GM19455 (cell line): ENCODE results near the gene TRIM46.
"Not testable (repeated sequence)": the region's sequence is repeated elsewhere in the genome, so short reads cannot be mapped to it uniquely, and the experiment has no call there.

Experiments
- ATAC-seq: cut with Tn5 transposase; IDR thresholded peaks from one replicate; pipeline ENCODE4 v1.9.1; 2021; ENCODE audit not compliant: unreplicated experiment

The TRIM46 gene

GRCh38 chr1:155137154-155137949 lies 36.3 kb upstream of the TRIM46 start:
- no peak for ATAC-seq

- ATAC-seq, result peak; percentile 62
Measured at GRCh38 chr1:155139895-155140629, 33.6 kb upstream of the TRIM46 start, which contains the start of gene DPM3. Gene DPM3, minus strand, starts transcription at chr1:155140531. Its CDS starts 291 bp downstream, at chr1:155140240.

- ATAC-seq, result no peak
Measured at GRCh38 chr1:155140630-155140953, 33.1 kb upstream of the TRIM46 start.

- no peak for ATAC-seq
Measured at GRCh38 chr1:155141749-155142148, 31.9 kb upstream of the TRIM46 start.

GRCh38 chr1:155145491-155145890 lies 28.2 kb upstream of the TRIM46 start:
- ATAC-seq, result no peak

- not testable (repeated sequence) for ATAC-seq
Measured at GRCh38 chr1:155155996-155156643, 17.5 kb upstream of the TRIM46 start.

GRCh38 chr1:155158991-155159390 lies 14.7 kb upstream of the TRIM46 start:
- no peak for ATAC-seq

GRCh38 chr1:155160128-155160527 lies 13.5 kb upstream of the TRIM46 start:
- no peak for ATAC-seq

- not testable (repeated sequence) for ATAC-seq
Measured at GRCh38 chr1:155162631-155163030, 11.0 kb upstream of the TRIM46 start.

- not testable (repeated sequence) for ATAC-seq
Measured at GRCh38 chr1:155163785-155164184, 9.9 kb upstream of the TRIM46 start.

GRCh38 chr1:155164625-155165024 lies 9.0 kb upstream of the TRIM46 start:
- not testable (repeated sequence) for ATAC-seq

- ATAC-seq, result no peak
Measured at GRCh38 chr1:155166051-155166470, 7.6 kb upstream of the TRIM46 start.

GRCh38 chr1:155166471-155167165 lies 7.0 kb upstream of the TRIM46 start:
- no peak for ATAC-seq

- no peak for ATAC-seq
Measured at GRCh38 chr1:155167166-155168104, 6.2 kb upstream of the TRIM46 start.

- not testable (repeated sequence) for ATAC-seq
Measured at GRCh38 chr1:155168105-155168445, 5.6 kb upstream of the TRIM46 start.

- ATAC-seq, result no peak
Measured at GRCh38 chr1:155168456-155169210, 5.0 kb upstream of the TRIM46 start.

- no peak for ATAC-seq
Measured at GRCh38 chr1:155169541-155169940, 4.1 kb upstream of the TRIM46 start.

GRCh38 chr1:155170101-155170785 lies 3.4 kb upstream of the TRIM46 start:
- ATAC-seq, result no peak

- ATAC-seq, result no peak
Measured at GRCh38 chr1:155170806-155171205, 2.8 kb upstream of the TRIM46 start.
